Muscle of arm (tissue), 12 donors: ENCODE data around the gene SOCS6. TPM values are rescaled to one million over a fixed set of nuclear protein-coding genes. Genes with fewer than 3 reads are reported as not detected.
"Not testable (repeated sequence)": the region's sequence is repeated elsewhere in the genome, so short reads cannot be mapped to it uniquely, and the experiment has no call there.

Experiments
- DNase-seq: peaks from one replicate; pipeline ENCODE4 v3.0.0-alpha.2; 2013
- polyA plus RNA-seq, 12 donors: library from polyadenylated mRNA; unstranded; fragments of 120-200 nt; gene quantifications; one replicate each; pipeline ENCODE4 v1.2.1, GENCODE V29; 2013; ENCODE audit not compliant: insufficient read length in 12 of 12

The SOCS6 gene
- polyA plus RNA-seq, 12 donors, result 16.4 to 23.3 (median 18.6) TPM; not detected in 1

- no peak for DNase-seq
Observed at GRCh38 chr18:70354080-70354479, 65.2 kb downstream of the SOCS6 start.

DNA sequence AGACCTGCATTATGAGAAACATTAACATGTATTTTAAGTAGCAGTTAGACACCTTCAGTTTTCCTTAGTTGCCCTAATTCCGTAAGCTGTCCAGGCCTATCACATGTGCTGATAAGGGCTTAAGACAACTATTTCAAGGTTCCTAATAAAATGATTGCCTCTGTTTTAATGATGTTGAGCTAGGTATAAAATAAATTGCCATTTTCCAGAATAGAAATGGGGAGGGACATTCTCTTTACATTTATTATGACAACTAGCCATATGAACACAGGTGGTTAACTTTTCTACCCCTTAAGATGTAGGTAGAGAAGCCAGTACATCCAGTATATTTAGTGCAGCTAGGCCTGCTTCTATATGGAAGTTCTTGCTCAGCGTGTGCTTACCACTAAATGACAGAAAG, 65.9 kb downstream of the SOCS6 start:
- DNase-seq, result no peak

GRCh38 chr18:70355620-70356385, 67.0 kb downstream of the SOCS6 start:
- DNase-seq, result no peak

GRCh38 chr18:70358105-70358406, 69.2 kb downstream of the SOCS6 start:
- not testable (repeated sequence) for DNase-seq

DNA sequence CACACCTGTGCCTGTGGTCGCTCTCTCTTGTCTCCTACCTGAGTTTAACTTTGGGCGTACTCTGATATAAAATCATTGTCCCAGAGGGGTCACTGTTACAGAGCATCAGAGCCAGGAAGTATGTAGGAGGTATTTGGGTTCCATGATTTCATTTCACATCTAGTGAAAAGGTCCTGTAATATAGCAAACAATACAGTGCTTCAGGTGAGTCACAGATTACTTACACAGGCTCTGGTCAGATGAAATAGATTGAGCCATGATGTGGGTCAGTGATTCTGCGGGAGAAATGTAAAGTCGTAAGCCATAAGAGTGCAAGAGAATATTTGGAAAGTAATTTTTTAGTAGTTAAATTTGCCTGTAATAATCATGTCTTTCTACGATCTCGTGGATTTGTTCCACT, 70.2 kb downstream of the SOCS6 start:
- DNase-seq, result no peak

DNA sequence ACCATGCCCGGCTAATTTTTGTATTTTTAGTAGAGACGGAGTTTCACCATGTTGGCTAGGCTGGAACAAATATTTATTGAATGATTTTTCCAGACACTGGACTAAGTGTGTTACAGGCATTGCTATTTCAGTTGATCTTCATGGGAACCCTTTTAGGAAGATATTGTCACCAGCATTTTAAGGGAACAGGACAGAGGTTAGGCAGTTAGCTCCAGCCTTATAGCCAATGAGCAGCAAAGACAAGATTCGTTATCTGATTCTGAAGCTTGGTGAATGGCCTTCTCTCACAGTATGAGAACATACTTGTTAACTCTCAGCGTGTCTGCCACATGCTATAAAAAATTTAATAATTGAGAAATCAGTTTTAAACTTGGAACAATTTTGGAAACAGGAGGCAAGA, 73.4 kb downstream of the SOCS6 start:
- no peak for DNase-seq

- no peak for DNase-seq
Observed at GRCh38 chr18:70363861-70364260, 75.0 kb downstream of the SOCS6 start.

GRCh38 chr18:70365361-70365760, 76.5 kb downstream of the SOCS6 start:
- DNase-seq, result no peak

DNA sequence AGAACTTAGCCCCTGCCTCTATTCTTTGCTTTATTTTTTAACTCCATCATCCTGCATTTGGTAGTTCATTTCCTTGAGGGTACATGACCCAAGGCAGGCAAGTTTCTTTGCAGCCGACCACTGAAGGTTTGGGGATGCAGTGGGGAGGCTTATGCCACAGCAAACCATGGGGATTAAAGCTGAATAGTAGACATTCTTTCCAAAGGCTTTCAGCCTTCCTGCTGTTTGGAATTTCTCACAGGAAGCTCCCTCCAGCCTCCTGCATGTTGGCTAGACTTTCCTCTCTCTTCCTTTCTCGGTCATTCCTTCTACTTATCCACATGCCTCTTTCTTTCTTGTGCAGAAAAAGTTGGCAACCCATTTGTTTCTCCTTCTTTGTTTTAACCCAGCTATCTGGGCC, 77.3 kb downstream of the SOCS6 start:
- no peak for DNase-seq

- DNase-seq, result no peak
Observed at GRCh38 chr18:70366670-70367069, 77.8 kb downstream of the SOCS6 start.

GRCh38 chr18:70367344-70367743, 78.5 kb downstream of the SOCS6 start:
- DNase-seq, result not testable (repeated sequence)

DNA sequence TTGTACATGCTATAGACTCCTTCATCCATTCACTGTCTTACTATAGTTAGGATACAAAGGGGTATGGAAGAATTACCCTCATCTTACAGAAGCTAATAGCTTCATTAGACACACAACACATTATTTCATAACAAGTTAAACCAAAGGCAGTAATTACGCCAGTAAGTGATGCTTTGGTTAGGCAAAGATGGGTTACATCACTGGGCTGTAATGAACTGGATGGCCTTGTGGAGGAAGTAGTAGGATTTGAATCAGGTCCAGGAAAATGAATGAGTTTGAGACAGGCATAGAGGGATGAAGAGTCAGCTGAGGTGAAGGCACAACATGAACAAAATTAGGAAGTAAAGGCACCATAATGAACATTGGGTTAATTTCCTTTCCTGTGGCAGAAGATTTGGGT, 80.1 kb downstream of the SOCS6 start:
- no peak for DNase-seq

DNA sequence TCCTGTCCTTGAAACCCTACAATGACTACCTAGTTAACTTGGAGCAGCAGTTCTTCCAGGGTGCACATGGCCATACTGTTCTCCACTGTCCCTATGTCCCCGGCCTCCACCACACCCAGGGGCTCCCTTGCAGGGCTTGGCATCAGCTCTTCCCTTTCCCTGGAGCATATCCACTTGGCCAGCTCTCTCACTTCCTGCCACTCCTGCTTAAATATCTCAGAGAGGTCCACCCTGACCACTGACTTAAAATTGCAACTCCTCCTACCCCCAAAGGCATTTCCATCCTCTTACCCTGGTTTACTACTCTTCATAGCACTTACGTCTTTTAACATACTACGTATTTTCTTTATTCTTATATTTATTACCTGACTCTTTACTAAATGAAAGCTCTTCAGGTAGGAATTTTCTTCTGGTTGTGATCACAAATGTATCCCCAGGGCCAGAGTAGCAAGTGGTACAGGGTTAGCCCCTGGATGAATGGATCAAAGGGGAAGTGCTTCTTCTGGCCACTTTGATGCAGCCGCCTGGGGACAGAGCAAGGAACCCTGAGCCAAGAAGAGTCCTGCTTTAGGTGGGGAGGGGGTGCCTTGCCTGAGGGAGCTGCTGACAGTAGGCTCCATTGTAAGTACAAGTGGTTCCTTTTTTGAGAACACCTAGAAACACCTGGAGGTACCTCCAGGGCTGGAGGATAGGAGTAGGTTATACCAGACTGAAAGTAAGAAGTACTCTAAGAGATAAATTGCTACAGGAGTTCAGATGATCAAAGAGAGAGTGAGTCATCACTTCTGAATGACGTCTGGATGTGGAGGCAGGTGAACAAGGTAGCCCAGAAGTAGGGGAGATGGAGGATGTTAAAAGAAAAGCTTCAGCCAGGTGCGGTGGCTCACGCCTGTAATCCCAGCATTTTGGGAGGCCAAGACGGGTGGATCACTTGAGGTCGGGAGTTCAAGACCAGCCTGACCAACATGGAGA, 82.2 kb downstream of the SOCS6 start:
- no peak for DNase-seq

DNA sequence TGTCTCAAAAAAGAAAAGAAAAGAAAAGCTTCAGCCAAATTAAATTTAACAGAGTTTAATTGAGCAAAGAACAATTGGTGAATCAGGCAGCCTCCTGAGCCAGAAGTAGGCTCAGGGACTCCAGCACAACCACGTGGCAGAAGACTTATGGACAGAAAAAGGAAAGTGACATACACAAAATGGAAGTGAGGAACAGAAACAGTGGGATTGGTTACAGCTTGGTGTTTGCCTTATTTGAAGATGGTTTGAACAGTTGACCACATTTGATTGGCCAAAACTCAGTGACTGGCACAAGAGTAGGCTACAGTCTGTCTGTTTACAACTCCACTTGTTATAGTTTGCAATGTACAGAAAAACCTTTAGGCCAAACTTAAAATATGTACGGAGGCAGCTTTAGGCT, 83.1 kb downstream of the SOCS6 start:
- no peak for DNase-seq

- DNase-seq, result no peak
Observed at GRCh38 chr18:70372450-70373041, 83.7 kb downstream of the SOCS6 start.

GRCh38 chr18:70373042-70373519, 84.2 kb downstream of the SOCS6 start:
- DNase-seq, result no peak

GRCh38 chr18:70374154-70374553, 85.3 kb downstream of the SOCS6 start:
- no peak for DNase-seq

DNA sequence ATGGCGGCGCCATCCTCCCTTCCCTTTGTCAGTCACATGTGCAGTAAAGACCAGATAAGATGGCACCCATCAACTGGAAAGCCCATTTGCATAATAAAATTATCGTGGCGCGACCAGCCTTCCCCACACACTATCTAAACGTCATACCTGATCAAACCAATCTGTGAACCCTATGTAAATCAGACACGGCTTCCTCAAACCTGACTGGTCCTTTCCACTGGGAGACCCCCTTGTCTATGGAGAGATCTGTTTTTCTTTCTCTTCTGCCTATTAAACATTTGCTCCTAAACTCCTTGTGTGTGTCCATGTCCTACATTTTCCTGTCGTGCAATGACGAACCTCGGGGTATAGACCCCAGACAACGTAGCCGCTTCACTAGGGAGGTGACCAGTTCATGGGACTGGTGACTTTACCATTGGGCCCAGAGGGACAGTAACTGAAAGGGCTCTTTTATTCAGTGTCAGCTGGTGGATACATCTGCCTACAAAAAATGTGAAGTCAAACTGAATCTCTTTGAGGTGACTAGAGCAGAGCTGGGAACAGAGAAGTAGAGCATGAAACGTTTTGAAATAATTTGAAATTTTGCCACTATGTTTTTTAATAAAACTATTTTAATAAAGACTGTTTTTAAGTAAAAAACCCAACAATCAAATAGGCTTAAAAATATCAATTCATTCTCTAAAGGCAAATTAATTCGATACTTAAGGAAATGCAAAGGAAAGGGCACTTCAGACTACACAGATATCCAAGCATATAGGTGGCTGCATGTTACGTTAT, 87.5 kb downstream of the SOCS6 start:
- DNase-seq, result no peak

DNA sequence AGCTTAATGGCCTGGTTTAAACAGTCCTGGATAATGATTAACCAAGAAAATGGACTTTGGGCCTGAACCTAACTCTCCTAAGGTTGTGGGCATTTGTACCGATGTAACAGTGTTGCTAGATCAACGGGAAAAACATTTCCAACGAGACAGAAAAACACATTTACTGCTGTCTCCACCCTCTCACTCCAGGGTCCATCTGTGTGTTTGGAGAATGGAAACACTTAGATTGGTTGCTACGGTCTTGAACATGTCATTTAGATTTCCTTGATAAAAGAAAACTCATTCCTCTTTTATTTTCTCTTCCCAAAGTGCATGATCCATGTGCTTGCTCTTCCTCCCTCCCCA, 88.0 kb downstream of the SOCS6 start:
- DNase-seq, result no peak

DNA sequence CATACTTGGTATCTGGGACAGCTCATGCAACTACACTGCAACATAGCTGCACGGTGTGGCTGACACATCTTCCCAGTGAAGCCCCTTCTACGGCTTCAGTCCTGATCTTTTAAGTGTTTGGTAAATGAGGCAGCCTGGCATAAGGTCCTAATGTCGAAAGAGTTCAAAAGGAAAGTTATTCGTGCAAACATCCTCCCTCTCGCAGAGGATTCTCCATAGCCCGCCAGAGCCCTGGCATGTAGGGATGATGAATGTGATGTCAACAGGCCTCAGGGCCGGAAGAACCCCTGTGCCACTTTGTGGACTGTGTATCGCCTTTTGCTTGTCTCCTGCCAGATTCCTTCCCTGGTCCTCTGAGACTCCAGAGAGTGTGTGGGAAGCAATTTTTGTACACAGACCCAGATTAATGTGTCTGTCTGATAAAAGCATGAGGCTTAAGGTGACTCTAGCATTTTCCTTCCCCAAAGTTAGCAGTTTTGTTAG, 88.5 kb downstream of the SOCS6 start:
- DNase-seq, result no peak

- DNase-seq, result no peak
Observed at GRCh38 chr18:70377857-70378701, 89.2 kb downstream of the SOCS6 start.
